HG03457 (cell line): ENCODE data around the gene ARHGEF19.
"Not testable (repeated sequence)": the region's sequence is repeated elsewhere in the genome, so short reads cannot be mapped to it uniquely, and the experiment has no call there.

Source experiments
- ATAC-seq: cut with Tn5 transposase; IDR thresholded peaks from one replicate; pipeline ENCODE4 v1.9.1; 2021; ENCODE audit warnings: moderate number of reproducible peaks; ENCODE audit not compliant: unreplicated experiment

The ARHGEF19 gene

GRCh38 chr1:16168144-16168495, 44.3 kb downstream of the ARHGEF19 start:
- ATAC-seq, result not testable (repeated sequence)

- ATAC-seq, result no peak
These were observed 44.9 kb downstream of the ARHGEF19 start for GRCh38 chr1:16167331-16168143.

GRCh38 chr1:16166117-16166516, 46.3 kb downstream of the ARHGEF19 start:
- ATAC-seq, result no peak

GRCh38 chr1:16165548-16165947, 46.9 kb downstream of the ARHGEF19 start:
- ATAC-seq, result no peak

GRCh38 chr1:16165073-16165364, 47.4 kb downstream of the ARHGEF19 start:
- no peak for ATAC-seq

- no peak for ATAC-seq
These were observed 48.0 kb downstream of the ARHGEF19 start for GRCh38 chr1:16164213-16165072.

- ATAC-seq, result not testable (repeated sequence)
These were observed 48.7 kb downstream of the ARHGEF19 start for GRCh38 chr1:16163608-16164212.

- ATAC-seq, result no peak
These were observed 50.2 kb downstream of the ARHGEF19 start for GRCh38 chr1:16162163-16162822.

- no peak for ATAC-seq
These were observed 50.7 kb downstream of the ARHGEF19 start for GRCh38 chr1:16161717-16162116.

- no peak for ATAC-seq
These were observed 53.2 kb downstream of the ARHGEF19 start for GRCh38 chr1:16158993-16159831.

GRCh38 chr1:16158025-16158424, 54.4 kb downstream of the ARHGEF19 start:
- ATAC-seq, result no peak

GRCh38 chr1:16156848-16157495, 55.5 kb downstream of the ARHGEF19 start:
- ATAC-seq, result no peak

GRCh38 chr1:16155537-16156410, 56.7 kb downstream of the ARHGEF19 start, which contains the start of gene EPHA2:
EPHA2 (minus strand) TSS chr1:16156069; CDS start chr1:16155932, 137 bp downstream.
- ATAC-seq, result no peak

GRCh38 chr1:16153999-16154673, 58.3 kb downstream of the ARHGEF19 start:
- no peak for ATAC-seq

- ATAC-seq, result no peak
These were observed 59.1 kb downstream of the ARHGEF19 start for GRCh38 chr1:16153096-16153998.

- ATAC-seq, result no peak
These were observed 59.9 kb downstream of the ARHGEF19 start for GRCh38 chr1:16152481-16153087.

- no peak for ATAC-seq
These were observed 60.5 kb downstream of the ARHGEF19 start for GRCh38 chr1:16151995-16152384.
